Upper lobe of left lung (tissue), 6 donors: ENCODE measurements around the gene ADCY9. TPM values are rescaled to one million over a fixed set of nuclear protein-coding genes. Genes with fewer than 3 reads are reported as not detected.

Experiments
- ATAC-seq, 2 donors: fragments of 200-7000 bp; cut with Tn5 transposase; one replicate each; pipeline ENCODE4 v1.9.1; 2022; ENCODE audit warnings: mild to moderate bottlenecking in 2 of 2, moderate library complexity in 2 of 2; ENCODE audit not compliant: low FRiP score in 2 of 2
- DNase-seq, 2 donors: peaks; one replicate each; pipeline ENCODE4 v3.0.0-alpha.2; 2019 to 2020
- H3K27ac ChIP-seq, 4 donors: fragments of 200-600 bp; sonication (generic); one replicate each; pipeline ENCODE4 v1.5.1; 2016 to 2019
- H3K27me3 ChIP-seq, 4 donors: fragments of 200-600 bp; sonication (generic); one replicate each; pipeline ENCODE4 v1.5.1; 2017 to 2019
- H3K36me3 ChIP-seq, 4 donors: fragments of 200-600 bp; sonication (generic); one replicate each; pipeline ENCODE4 v1.5.1; 2016 to 2019
- H3K4me1 ChIP-seq, 4 donors: fragments of 200-600 bp; sonication (generic); one replicate each; pipeline ENCODE4 v1.5.1; 2018 to 2019
- H3K4me3 ChIP-seq, 4 donors: fragments of 200-600 bp; sonication (generic); one replicate each; pipeline ENCODE4 v1.5.1; 2017 to 2019; ENCODE audit warnings: mild to moderate bottlenecking in 2 of 4, moderate library complexity in 1 of 4
- H3K9me3 ChIP-seq, 4 donors: fragments of 200-600 bp; sonication (generic); one replicate each; pipeline ENCODE4 v1.5.1; 2018 to 2019
- EP300 ChIP-seq, 4 donors: sonication (generic); formaldehyde crosslinking; IDR thresholded peaks; one replicate each; pipeline ENCODE4 v1.5.1; 2017; ENCODE audit warnings: antibody characterized with exemption in 4 of 4, control low read depth in 2 of 4
- POLR2A ChIP-seq, 4 donors: fragments of 450-650 bp; IDR thresholded peaks; one replicate each; pipeline ENCODE4 v1.5.1; 2016 to 2017; ENCODE audit warnings: antibody characterized with exemption in 4 of 4, mild to moderate bottlenecking in 2 of 4
- POLR2AphosphoS5 ChIP-seq, 2 donors: sonication (generic); formaldehyde crosslinking; IDR thresholded peaks; one replicate each; pipeline ENCODE4 v1.5.1; 2017; ENCODE audit warnings: antibody characterized with exemption in 2 of 2
- WGBS, 2 donors: methylation state at CpG; one replicate each; pipeline ENCODE4 v1.1.5; 2017 to 2018; 5-methylcytosine and 5-hydroxymethylcytosine counted together
- total RNA-seq, 6 donors: library from RNA; depleted of rRNA in 4 of 6; stranded (reverse); fragments of >200 nt in 4 of 6; gene quantifications; one replicate each; pipeline versions ENCODE4 v1.1.0 to v1.2.1, GENCODE V29; 2016 to 2021
- TF ChIP-seq, protein P1 (sequence below), 6 experiments: fragments of 450-650 bp in 4 of 6; fragments of 200-600 bp in 2 of 6; sonication (generic) in 2 of 6; IDR thresholded peaks; one replicate each; pipeline ENCODE4 v1.5.1; 2016 to 2019; ENCODE audit warnings: antibody characterized with exemption in 6 of 6
- donor health status: DM: no; HTN: no; CAD: no; lungs with moderate emphysema.
- donor health status: DM: no; HTN: yes; CAD: no; lungs with severe emphysema.

ADCY9 gene
- total RNA-seq, 6 donors from 2014 or later = 46.0 to 80.7 (median 68.4) TPM

DNA sequence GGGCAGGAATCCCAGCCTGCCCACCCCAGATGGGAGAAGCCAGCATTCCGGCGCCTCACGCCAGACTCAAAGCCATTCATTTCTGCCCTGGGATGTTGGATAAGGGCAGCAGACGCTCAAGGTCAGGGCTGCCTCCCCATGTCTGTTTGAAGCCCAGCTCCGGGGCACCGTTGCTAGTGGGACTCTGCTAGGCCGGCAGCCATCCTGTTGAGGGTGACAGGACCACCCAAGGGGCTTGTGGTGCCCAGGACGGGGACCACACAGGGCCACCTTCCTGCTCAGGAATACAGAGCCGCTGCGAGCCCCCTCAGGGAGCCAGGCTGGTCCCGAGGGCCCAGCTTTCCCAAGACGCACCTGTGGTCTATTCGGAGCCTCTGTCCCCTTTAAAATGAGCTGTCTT, 134.0 kb downstream of the ADCY9 start:
- Histone ChIP-seq H3K27me3 (no peaks in the 10 kb centered on the region), H3K36me3 (peaks cover 4 to 48% (median 38%) of the 10 kb centered on the region in 4 donors), H3K27ac (no peak overlapping the region), H3K4me1 (peaks cover 0 to 4% (median 3%) of the 10 kb centered on the region in 4 donors), H3K4me3 (no peak overlapping the region), H3K9me3 (no peaks in the 10 kb centered on the region)
- no peak for TF ChIP-seq POLR2AphosphoS5 (IDR thresholded peaks at IDR 0.05)
- TF ChIP-seq, protein P1, sequence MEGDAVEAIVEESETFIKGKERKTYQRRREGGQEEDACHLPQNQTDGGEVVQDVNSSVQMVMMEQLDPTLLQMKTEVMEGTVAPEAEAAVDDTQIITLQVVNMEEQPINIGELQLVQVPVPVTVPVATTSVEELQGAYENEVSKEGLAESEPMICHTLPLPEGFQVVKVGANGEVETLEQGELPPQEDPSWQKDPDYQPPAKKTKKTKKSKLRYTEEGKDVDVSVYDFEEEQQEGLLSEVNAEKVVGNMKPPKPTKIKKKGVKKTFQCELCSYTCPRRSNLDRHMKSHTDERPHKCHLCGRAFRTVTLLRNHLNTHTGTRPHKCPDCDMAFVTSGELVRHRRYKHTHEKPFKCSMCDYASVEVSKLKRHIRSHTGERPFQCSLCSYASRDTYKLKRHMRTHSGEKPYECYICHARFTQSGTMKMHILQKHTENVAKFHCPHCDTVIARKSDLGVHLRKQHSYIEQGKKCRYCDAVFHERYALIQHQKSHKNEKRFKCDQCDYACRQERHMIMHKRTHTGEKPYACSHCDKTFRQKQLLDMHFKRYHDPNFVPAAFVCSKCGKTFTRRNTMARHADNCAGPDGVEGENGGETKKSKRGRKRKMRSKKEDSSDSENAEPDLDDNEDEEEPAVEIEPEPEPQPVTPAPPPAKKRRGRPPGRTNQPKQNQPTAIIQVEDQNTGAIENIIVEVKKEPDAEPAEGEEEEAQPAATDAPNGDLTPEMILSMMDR (IDR thresholded peaks at IDR 0.05) = no peak
- TF ChIP-seq POLR2A (IDR thresholded peaks at IDR 0.05) = no peak
- TF ChIP-seq EP300 (IDR thresholded peaks at IDR 0.05) = no peak
- WGBS, 2 donors = 96 to 97% methylated on average over 11 to 13 of the region's 13 CpGs
- ATAC-seq = no peak
- no peak for DNase-seq

DNA sequence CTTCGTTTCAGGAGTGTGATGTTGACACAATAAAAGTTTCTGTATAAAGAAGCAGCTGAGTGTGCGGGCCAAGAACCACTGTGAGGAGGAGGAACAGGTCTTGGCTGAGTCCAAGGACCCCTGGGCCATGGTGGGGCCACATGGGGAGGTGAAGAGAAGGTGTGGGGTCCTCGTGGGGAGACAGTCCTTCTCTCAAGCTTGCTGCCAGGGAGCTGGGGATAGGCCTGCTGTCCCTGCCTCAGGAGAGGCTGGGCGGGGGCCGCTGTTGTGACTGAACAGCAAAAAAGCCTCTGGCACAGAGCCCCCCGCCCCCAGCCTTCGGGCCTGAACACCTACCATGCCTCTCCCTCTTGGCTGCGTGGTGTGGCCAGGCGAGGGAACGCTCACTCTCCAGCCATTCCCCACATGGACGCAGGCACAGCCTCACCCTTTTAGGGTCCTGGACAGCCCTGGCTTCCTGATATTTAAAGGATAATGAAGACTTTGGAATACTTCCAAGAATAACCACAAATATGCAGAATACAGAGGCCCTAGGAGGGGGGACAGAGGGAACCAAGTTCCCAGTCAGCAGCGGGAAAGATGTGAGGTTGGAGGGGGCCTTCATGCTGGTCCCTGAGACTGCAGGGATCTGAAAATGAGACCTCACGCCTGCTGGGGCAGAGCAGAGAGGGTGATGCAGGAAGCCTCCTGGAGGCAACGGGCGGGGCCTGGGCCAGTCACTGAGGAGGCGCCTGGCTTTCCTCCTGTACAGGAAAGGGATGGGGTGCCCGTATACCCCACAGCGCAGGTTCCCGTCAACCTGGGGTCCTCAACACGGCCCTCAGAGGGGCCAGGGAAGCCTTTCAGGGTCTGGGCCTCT, 135.8 kb downstream of the ADCY9 start:
- DNase-seq (peak in 1 of 2 donors; percentile 64), ATAC-seq (peak in 1 of 2 donors; percentile 39)
- no peak overlapping the region for H3K27ac ChIP-seq
- no peak overlapping the region for H3K4me3 ChIP-seq
- peaks cover 0 to 4% (median 3%) of the 10 kb centered on the region in 4 donors for H3K4me1 ChIP-seq
- no peaks in the 10 kb centered on the region for H3K9me3 ChIP-seq
- no peak for TF ChIP-seq POLR2AphosphoS5 (IDR thresholded peaks at IDR 0.05)
- TF ChIP-seq, protein P1 (IDR thresholded peaks at IDR 0.05) = no peak
- no peak for TF ChIP-seq POLR2A (IDR thresholded peaks at IDR 0.05)
- TF ChIP-seq EP300 (IDR thresholded peaks at IDR 0.05) = no peak
- 68 to 73% methylated on average over 14 to 20 of the region's 20 CpGs for WGBS, 2 donors
- no peaks in the 10 kb centered on the region for H3K27me3 ChIP-seq
- H3K36me3 ChIP-seq = peaks cover 8 to 64% (median 48%) of the 10 kb centered on the region in 4 donors

DNA sequence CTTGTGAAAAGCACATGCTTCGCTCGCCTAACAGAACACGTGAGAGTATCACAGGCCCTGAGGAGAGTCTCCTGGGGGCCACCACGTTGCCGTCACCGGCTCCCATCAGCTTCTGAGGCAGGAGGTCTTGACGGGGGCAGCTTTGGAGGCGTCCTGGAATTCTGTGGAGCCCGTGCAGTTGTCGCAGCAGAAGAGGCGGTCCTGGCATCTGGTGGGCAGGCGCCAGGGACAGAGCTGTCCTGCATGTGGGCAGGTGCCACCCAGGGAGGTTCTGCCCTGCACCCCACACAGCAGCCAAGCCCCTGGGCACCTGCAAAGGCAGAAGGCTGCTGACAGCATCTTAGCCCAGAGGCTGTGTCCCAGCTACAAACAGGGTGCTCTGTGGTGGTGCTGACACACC, 136.7 kb downstream of the ADCY9 start:
- H3K36me3 ChIP-seq = peaks cover 8 to 70% (median 48%) of the 10 kb centered on the region in 4 donors
- H3K27me3 ChIP-seq = no peaks in the 10 kb centered on the region
- no peaks in the 10 kb centered on the region for H3K9me3 ChIP-seq
- 90 to 96% methylated on average over 6 to 12 of the region's 12 CpGs for WGBS, 2 donors
- H3K4me1 ChIP-seq = peaks cover 0 to 4% (median 3%) of the 10 kb centered on the region in 4 donors
- DNase-seq (no peak), ATAC-seq (no peak)
- TF ChIP-seq POLR2A (IDR thresholded peaks at IDR 0.05) (no peak), POLR2AphosphoS5 (IDR thresholded peaks at IDR 0.05) (no peak)
- TF ChIP-seq, protein P1 (IDR thresholded peaks at IDR 0.05) = no peak
- H3K27ac ChIP-seq = no peak overlapping the region
- H3K4me3 ChIP-seq = no peak overlapping the region

DNA sequence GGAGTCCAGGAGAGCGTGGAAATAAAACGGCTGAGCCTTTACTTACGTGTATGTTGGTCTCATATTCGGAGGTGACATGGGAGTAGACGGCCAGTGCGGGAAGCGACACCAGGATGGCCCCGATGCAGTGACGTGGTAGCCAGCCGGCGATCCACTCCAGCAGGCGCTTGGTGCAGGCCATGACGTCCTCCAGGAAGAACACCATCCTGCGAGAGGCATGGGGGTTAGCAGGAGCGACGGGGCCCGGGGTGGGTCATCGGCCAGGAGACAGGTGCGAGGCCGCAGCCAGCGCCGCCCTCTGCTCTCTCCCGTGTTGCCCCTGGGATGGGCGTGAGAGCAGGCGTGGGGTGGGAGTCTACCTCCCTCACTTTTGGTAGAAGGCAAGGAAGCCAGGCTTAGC, 137.2 kb downstream of the ADCY9 start:
- TF ChIP-seq POLR2AphosphoS5 (IDR thresholded peaks at IDR 0.05) (no peak), EP300 (IDR thresholded peaks at IDR 0.05) (no peak), POLR2A (IDR thresholded peaks at IDR 0.05) (no peak)
- TF ChIP-seq, protein P1 (IDR thresholded peaks at IDR 0.05) = no peak
- H3K27me3 ChIP-seq = no peaks in the 10 kb centered on the region
- WGBS, 2 donors = 94 to 98% methylated on average over 25 of the region's 25 CpGs
- peak in 1 of 2 donors; percentile 80 for DNase-seq
- no peak overlapping the region for H3K27ac ChIP-seq
- peaks cover 8 to 72% (median 49%) of the 10 kb centered on the region in 4 donors for H3K36me3 ChIP-seq
- peaks cover 0 to 4% (median 3%) of the 10 kb centered on the region in 4 donors for H3K4me1 ChIP-seq
- H3K9me3 ChIP-seq = no peaks in the 10 kb centered on the region
- H3K4me3 ChIP-seq = no peak overlapping the region
- ATAC-seq = no peak
